ENCODE measurements around the gene PGP. TPM values are rescaled to one million over a fixed set of nuclear protein-coding genes. Genes with fewer than 3 reads are reported as not detected.
A peak's percentile ranks its signal among the peaks of the same experiment; 100 is the strongest.

The PGP gene
- total RNA-seq, 1 donor from 2014 or later: 31.5 TPM

DNA sequence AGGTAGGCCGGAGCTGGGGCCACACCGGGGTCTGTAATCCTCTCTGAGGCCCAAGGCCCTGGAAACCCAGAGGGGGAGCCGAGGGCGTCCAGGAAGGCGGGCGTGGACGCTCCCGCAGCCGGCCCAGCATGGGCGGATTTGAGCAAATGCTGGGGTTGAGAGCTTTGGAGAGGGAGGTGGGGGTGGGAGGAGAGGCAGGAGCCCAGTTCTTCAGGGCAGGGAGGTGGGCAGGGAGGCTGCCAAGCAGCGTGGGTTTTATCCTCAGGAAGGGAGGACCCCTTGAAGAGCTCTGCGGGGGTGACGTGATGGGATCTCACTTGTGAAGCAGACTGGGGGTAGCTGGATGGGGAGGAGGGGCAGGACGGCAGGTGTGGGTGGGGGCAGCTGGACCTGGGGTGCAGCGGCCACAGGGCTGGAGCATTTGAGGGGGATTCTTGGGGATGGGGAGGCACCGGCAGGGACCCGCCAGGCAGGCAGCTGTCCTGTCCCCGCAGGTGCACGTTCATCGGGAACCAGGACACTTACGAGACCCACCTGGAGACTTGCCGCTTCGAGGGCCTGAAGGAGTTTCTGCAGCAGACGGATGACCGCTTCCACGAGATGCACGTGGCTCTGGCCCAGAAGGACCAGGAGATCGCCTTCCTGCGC is 41.8 kb downstream of the PGP start:
- Mint-ChIP-seq H3K36me3 (ENCODE audit: low read depth, unreplicated experiment) (peaks cover 14% of the 10 kb centered on the region), H3K4me1 (ENCODE audit: unreplicated experiment) (peaks cover 20% of the 10 kb centered on the region), H3K27ac (ENCODE audit: unreplicated experiment) (peak overlapping the region; percentile 52), H3K4me3 (ENCODE audit: unreplicated experiment) (peak overlapping the region; percentile 65), H3K27me3 (ENCODE audit: unreplicated experiment) (peaks cover 7% of the 10 kb centered on the region), H3K9me3 (ENCODE audit: unreplicated experiment) (no peaks in the 10 kb centered on the region)
- no peak for DNase-seq (ENCODE audit: low spot score)
- TF ChIP-seq, protein P1, sequence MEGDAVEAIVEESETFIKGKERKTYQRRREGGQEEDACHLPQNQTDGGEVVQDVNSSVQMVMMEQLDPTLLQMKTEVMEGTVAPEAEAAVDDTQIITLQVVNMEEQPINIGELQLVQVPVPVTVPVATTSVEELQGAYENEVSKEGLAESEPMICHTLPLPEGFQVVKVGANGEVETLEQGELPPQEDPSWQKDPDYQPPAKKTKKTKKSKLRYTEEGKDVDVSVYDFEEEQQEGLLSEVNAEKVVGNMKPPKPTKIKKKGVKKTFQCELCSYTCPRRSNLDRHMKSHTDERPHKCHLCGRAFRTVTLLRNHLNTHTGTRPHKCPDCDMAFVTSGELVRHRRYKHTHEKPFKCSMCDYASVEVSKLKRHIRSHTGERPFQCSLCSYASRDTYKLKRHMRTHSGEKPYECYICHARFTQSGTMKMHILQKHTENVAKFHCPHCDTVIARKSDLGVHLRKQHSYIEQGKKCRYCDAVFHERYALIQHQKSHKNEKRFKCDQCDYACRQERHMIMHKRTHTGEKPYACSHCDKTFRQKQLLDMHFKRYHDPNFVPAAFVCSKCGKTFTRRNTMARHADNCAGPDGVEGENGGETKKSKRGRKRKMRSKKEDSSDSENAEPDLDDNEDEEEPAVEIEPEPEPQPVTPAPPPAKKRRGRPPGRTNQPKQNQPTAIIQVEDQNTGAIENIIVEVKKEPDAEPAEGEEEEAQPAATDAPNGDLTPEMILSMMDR (IDR thresholded peaks at IDR 0.05; ENCODE audit: unreplicated experiment): no peak

DNA sequence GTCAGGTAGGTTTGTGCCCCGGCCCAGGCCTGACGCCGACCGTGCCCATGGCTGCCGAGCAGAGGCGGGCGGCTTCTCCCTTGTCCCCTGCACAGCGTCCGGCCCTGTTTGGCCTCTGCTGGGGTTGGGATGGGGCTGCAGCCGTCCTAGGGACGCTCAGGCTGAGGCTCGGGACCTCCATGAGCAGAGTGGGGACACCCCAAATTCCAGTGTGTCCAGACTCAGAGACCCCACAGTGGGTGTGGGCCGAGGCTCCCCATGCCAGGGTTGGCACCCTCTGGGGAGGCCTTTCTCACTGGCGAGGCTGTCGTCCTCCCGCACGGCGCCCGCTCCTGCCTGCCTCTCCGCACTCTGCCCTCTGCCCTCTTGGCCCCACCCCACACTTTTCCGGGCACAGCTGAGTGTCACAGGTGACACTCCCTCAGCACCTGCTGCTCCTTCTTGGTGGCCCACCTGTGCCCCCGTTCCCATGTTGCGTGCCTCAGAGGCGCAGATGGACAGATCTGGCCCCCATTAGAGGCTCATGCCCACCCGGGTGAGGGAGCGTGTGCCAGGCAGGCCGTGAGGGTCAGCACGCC is 43.0 kb downstream of the PGP start:
- H3K27ac Mint-ChIP-seq (ENCODE audit: unreplicated experiment): peak overlapping the region; percentile 78
- DNase-seq (ENCODE audit: low spot score): no peak

DNA sequence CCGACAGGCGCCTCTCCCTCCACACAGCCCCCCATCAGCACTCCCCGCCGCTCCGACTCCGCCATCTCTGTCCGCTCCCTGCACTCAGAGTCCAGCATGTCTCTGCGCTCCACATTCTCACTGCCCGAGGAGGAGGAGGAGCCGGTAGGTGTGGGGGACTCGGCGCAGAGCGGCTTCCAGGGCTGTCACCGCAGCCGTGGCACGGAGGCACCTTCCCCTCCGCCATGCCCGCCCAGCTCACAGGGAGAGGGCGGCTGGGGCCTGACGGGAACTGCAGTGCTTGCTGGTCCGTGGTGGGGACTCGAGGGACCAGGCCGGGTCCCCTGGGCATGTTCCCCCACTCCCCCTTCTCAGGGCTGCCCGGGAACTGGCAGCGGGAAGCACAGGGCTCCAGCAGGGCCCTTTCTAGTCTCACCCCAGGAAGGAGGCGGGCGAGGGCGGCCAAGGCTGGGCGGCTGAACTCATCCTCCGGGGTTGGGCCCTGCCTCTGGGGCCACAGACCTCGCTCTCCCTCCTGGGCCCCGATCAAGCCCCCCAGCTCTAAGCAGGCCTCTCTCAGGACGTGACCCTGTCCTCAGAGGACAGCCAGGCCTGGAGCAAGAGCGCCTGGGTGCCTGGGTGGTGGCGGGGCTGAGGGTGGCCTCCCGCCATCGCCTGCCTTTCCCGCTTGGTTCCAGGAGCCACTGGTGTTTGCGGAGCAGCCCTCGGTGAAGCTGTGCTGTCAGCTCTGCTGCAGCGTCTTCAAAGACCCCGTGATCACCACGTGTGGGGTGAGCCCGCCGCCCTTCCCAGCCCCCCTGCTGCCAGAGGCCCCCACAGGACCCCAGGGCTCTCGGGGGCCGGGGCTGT is 43.8 kb downstream of the PGP start:
- H3K27me3 Mint-ChIP-seq (ENCODE audit: unreplicated experiment): peaks cover 5% of the 10 kb centered on the region
- TF ChIP-seq, protein P1 (IDR thresholded peaks at IDR 0.05; ENCODE audit: unreplicated experiment): no peak
- H3K36me3 Mint-ChIP-seq (ENCODE audit: low read depth, unreplicated experiment): peaks cover 14% of the 10 kb centered on the region
- H3K27ac Mint-ChIP-seq (ENCODE audit: unreplicated experiment): peak overlapping the region; percentile 95
- H3K4me1 Mint-ChIP-seq (ENCODE audit: unreplicated experiment): peaks cover 20% of the 10 kb centered on the region
- no peak for DNase-seq (ENCODE audit: low spot score)
- no peak overlapping the region for H3K4me3 Mint-ChIP-seq (ENCODE audit: unreplicated experiment)
- no peaks in the 10 kb centered on the region for H3K9me3 Mint-ChIP-seq (ENCODE audit: unreplicated experiment)

More for the DNA sequence above, 43.0 kb downstream of the PGP start:
- no peaks in the 10 kb centered on the region for H3K9me3 Mint-ChIP-seq (ENCODE audit: unreplicated experiment)
- H3K4me3 Mint-ChIP-seq (ENCODE audit: unreplicated experiment): peak overlapping the region; percentile 57
- TF ChIP-seq, protein P1 (IDR thresholded peaks at IDR 0.05; ENCODE audit: unreplicated experiment): no peak
- peaks cover 20% of the 10 kb centered on the region for H3K4me1 Mint-ChIP-seq (ENCODE audit: unreplicated experiment)
- peaks cover 5% of the 10 kb centered on the region for H3K27me3 Mint-ChIP-seq (ENCODE audit: unreplicated experiment)
- peaks cover 9% of the 10 kb centered on the region for H3K36me3 Mint-ChIP-seq (ENCODE audit: low read depth, unreplicated experiment)

DNA sequence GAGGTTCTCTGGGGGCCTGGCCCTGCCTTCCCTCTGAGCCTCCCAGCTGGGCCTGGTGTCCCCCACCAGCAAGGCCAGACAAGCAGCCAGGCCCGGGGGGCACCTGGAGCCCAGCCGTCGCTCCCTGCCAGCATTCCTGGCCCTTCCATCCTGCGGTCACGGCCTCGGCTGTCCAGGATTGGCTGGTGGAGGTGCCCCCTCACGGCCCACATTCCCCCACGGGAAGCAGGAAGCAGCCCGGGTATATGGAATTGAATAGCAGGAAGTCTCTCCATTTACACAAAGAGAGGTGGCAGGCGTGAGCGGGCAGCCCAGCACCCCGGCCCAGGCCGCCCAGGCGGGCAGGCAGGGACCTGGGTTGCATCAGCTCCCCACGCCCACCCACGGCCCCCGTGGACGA is 44.6 kb downstream of the PGP start:
- H3K36me3 Mint-ChIP-seq (ENCODE audit: low read depth, unreplicated experiment): peaks cover 17% of the 10 kb centered on the region
- H3K27ac Mint-ChIP-seq (ENCODE audit: unreplicated experiment): peak overlapping the region; percentile 99
- no peak overlapping the region for H3K4me3 Mint-ChIP-seq (ENCODE audit: unreplicated experiment)
- peaks cover 20% of the 10 kb centered on the region for H3K4me1 Mint-ChIP-seq (ENCODE audit: unreplicated experiment)
- TF ChIP-seq, protein P1 (IDR thresholded peaks at IDR 0.05; ENCODE audit: unreplicated experiment): no peak
- peak; percentile 85 for DNase-seq (ENCODE audit: low spot score)
- H3K9me3 Mint-ChIP-seq (ENCODE audit: unreplicated experiment): no peaks in the 10 kb centered on the region
- peaks cover 5% of the 10 kb centered on the region for H3K27me3 Mint-ChIP-seq (ENCODE audit: unreplicated experiment)

All from endothelial cell (in vitro differentiated cells).